NK-92 treated with Interleukin-12 subunit alpha and Interleukin-12 subunit beta, amount 100 ng/mL, for 24 hours (cell line): ENCODE results near the gene KIF3B.
"Not testable (repeated sequence)": the region's sequence is repeated elsewhere in the genome, so short reads cannot be mapped to it uniquely, and the experiment has no call there.

Experiments used
- DNase-seq: peaks from one replicate; lab custom pipeline; 2025; lab: John Stamatoyannopoulos, UW

The KIF3B gene

DNA sequence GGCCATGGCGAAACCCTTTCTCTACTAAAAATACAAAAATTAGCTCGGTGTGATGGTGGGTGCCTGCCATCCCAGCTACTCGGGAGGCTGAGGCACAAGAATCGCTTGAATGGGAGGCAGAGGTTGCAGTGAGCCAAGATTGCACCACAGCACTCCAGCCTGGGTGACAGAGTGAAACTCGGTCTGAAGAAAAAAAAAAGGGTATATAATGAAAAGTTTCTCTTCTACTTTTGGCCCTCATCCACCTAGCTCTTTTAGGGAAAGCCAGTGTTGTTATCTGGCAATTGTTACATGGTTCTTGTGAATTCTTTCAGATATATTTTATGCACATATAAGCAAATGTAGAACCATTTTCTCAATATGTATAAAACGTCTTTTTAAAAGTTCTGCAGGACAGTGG lies 19.0 kb downstream of the KIF3B start:
- no peak for DNase-seq

DNA sequence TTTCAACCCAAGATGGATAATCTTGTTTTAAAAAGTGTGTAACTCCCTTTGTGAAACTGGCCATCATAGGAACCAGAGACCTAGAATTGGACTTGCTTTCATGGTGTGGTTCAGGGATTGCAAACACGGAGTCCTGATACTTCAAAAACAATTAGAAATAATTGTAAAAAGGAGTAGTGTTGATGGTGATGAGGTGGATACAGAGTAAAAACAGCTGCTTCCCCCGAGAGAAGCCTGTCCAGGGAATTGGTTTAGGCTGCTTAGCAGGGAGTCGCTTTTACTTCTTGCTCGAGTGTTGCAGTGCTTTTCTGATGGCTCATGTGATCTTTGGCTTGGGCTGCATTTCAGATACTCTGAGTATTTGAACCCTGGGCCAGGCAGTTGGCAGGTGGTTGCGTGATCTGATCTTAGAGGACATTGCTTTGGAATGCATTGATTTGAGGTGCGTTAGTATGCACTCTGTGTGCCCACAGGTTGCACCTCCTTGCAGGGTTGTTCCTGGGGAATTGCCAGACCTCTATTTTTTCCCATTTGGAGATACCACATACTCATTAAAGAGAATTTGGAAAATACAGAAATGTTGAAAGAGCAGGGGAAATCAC lies 19.5 kb downstream of the KIF3B start:
- DNase-seq, result no peak

DNA sequence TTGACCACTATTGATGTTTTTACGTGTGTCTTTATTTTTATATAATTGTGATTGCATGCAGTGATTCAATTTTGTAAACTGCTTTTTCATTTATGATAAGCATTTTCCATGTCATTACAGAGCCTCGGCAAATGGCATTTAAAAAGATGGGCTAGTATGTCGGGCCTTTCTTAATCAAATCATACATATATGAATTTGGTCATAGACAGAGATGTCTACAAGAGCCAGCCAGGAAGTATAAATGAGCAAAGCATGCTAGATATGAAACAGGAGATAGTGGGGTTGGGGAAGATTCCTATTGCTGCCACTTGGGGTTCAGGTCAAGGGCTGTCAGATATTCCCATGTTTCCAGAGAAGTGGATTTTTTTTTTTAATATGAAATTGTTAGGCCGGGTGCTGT lies 20.0 kb downstream of the KIF3B start:
- no peak for DNase-seq

DNA sequence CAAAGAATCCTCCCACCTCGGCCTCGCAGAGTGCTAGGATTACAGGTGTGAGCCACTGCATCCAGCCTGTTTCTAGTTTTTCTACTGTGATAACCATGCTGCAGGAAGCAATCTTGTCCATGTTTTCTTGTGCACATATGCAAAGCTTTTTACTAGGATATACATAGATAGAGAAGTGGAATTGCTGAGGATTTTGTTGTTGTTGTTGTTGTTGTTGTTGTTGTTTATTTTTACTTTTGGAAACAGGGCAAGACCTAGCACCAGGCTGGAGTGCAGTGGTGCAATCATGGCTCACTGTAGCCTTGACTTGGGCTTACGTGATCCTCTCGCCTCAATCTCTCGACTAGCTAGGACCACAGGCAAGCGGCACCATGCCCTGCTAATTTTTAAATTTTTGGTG lies 23.2 kb downstream of the KIF3B start:
- DNase-seq, result no peak

DNA sequence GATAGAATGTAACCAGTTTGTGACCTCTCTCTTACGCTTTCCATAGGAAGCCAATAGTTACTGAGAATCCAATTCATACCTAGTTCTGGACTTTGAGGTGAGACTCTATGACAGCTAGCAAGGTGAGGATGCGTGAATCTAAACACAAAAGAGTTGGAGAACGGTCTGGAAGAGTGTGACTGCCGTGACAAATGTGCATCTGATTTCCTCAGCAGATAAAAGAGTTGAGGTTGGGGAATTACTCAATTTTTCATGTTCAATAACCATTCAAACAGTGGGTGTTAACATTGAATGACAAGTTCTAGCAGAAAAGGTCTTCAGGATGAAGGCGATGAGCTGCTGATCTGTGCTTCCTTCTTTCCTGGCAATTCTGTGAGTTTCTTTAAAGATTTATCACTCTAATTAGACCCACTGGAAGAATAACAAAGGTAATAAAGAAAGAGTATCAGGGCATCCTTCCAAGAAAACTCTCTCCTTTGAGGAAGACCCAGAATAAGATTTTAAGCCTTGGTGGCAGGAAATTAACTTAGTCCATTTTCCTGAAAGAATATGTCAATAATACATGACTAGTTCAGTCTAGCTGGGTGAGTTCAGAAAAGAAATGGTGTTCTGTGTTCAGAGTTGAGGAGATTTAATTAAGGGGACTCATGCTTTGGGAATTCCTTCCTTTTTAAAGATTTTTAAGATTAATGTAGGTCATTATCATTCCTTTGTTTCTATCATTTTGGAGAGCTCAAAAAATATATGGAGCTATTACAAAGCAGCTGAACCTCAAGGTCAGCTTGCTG lies 24.5 kb downstream of the KIF3B start:
- no peak for DNase-seq

DNA sequence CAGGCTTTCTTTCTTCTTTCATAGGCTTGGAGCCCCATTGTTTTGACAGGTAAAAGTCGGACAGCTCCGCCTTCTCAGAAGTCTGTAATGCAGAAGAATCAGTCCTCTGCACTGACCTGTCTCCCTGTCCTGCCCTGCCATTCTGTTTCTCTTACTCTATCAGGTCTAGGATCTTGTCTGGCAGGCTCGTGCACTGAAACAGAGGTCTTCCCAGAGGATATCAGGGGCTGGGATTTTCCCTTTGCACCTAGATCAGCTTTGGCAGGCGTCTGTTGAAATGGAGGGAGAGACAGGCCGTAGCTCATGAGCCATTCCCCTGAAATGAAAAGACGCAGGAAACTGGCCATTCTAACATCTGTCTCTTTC lies 25.0 kb downstream of the KIF3B start:
- DNase-seq, result no peak

DNA sequence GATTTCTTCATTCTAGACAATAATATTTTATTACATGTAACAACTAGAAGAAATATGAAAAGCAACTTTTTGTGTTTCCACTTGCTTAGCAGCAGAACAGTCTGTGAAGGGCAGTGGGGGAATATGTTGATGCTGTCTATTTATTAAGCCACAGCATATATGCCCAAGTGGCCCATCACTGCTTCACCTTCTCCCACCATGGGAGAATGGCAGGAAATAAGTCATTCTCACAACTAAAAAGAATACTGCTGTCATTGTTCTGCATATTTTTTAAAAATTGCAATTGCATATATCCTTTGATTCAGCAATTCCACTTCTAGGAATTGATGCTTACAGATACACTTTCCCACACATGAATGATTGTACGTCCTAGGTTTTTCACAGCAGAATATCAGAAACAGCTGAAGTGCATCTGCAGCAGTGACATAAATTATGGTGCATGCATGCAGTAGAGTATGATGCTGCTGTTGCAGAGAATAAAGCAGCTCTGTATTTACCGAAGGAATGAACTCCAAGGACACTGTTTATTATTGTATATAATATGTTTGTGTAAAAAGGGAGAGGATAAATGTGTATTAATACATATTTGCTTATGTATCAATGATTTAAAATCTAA lies 26.8 kb downstream of the KIF3B start:
- no peak for DNase-seq

DNA sequence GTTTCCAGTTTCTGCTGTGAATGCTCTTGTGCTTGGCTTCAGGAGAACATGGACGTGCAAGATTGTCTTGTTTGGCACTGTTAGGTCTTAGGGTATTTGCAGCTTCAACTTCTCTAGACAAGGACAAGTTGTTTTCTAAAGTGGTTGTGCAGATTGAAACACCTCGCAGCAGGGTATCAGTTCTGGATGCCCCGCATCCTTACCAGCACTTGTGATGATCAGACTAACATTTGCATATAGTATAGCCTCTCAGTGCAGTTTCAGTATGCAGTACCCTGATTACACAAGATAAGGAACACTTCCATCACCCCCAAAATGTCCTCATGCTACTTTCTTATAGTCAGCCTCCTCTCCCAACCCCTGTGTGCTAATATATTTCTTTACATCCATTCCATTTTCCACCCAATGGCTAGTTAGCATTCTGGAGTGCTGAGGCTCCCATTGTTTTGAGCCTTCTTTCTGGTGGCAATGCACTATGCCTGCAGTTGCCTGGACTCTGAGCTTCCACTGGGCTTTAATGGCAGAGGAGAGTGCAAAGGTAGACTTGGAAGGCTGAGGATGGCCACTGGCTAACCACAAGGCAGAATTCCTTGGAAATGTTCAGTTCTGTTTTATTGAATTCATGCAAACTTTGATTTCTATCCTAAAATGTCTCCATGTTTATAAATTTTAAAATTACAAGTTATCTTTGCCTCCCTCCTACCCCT lies 35.4 kb downstream of the KIF3B start:
- DNase-seq, result no peak

DNA sequence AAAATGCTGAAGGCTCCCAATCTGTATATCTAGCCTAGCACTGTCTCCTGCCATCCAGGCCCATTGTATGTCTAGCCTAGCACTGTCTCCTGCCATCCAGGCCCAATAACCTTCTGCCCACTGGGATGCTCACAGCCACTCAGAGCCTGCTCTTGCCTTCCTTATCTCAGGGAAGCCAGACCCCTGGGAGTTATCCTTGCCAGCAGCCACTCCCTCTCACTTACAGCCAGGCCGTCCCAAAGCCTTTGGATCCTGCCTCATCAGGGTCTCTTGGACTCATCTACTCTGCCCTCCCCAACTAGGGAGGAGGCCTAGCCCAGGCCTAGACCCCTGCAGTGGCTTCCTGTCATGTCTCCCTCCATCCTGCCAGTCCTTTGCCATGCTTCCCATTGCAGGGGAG lies 37.3 kb downstream of the KIF3B start:
- no peak for DNase-seq

DNA sequence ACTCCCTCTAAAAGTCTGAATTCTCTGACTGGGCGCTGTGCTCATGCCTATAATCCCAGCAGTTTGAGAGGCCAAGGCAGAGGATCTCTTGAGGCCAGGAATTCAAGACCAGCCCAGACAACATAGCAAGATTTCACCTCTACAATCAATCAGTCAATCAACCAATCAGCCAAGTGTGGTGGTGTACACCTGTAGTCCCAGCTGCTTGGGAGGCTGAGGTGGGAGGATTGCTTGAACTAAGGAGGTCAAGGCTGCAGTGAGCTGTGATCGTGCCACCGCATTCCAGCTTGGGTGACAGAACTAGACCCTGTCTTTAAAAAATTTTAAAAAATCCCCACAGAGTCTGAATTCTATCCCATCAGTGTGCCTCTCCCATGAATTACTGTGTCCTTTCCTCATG lies 37.9 kb downstream of the KIF3B start:
- DNase-seq, result no peak

DNA sequence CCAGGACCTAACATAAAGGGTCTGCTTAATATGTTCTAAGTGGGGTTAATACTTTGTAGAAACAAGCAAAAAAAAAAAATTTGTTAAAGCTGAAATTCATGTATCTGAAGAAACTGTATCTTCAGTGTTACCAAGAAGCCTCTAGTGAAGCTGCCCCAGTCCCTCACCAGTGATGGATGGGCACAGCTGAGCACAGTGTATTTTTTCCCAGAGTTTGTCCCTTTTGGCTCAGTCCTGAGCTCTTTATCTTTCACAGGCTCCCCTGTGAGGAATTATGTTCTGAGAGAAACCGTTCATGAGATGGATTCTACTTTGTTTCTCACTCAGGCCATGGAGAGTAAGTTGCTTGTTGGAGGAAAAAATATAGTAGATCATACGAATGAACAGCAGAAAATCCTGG lies 38.4 kb downstream of the KIF3B start:
- no peak for DNase-seq

DNA sequence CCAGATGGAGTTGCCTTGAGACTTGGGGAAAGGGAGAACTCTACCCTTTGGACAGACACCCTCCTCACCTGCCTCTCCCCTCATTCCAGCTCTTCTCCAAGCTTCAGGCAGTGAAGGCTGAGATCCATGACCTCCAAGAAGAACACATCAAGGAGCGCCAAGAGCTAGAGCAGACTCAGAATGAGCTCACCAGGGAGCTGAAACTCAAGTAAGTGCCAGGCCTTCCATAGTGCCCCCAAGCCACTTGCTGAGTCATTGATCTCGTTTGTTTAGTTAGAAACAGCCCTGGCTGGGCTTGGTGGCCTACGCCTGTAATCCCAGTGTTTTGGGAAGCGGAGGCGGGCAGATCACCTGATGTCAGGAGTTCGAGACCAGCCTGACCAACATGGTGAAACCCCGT lies 39.2 kb downstream of the KIF3B start:
- no peak for DNase-seq

DNA sequence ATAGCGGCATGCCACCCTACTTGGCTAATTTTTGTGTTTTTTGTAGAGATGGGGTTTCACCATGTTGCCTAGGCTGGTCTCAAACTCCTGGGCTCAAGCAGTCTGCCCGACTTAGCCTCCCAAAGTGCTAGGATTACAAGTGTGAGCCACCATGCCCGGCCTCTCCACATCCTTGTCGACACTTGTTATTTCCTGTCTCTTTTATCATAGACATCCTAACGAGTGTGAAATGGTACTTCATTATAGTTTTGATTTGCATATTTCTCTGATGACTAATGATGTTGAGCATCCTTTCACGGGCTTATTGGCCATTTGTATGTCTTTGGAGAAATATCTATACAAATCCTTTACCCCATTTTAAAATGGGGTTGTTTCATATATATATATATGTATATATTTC lies 41.6 kb downstream of the KIF3B start:
- no peak for DNase-seq

DNA sequence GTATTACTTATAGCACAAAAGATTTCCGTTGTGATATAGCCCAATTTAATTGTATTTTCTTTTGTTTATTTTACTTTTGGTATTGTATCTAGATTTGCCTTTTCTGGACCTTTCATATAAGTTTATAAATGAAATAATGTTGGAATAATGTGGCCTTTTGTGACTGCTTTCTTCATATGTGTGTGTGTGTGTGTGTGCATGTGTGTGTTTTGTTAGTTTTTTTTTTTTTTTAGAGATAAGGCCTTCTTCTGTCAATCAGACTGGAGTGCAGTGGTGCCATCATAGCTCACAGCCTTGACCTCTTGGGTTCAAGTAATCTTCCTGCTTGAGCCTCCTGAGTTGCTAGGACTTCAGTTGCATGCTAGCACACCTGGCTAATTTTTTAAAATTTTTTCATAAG lies 42.9 kb downstream of the KIF3B start:
- no peak for DNase-seq

DNA sequence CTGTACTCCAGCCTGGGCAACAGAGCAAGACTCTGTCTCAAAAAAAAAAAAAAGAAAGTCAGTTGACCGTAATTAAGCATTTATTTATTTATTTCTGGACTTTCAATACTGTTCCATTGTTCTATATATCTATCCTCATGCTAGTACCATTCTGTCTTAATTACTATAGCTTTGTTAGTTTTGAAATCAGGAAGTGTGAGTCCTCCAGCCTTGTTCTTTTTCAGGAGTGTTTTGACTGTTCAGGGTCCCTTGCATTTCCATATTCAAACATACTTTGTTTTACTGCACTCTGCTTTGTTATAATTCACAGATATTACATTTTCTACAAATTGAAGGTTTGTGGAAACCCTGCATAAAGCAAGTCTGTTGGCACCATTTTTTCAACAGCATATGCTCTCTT lies 43.9 kb downstream of the KIF3B start:
- no peak for DNase-seq

DNA sequence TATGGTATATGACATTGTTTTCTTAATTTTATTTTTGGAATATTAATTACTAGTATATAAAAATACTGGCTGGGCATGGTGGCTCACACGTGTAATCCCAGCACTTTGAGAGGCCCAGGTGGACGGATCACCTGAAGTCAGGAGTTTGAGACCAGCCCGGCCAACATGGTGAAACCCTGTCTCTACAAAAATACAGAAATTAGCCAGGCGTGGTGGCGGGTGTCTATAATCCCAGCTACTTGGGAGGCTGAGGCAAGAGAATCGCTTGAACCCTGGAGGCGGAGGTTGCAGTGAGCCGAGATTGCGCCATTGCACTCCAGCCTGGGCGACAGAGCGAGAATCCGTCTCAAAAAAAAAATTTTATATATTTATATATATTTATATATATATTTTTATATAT lies 44.8 kb downstream of the KIF3B start:
- DNase-seq, result not testable (repeated sequence)

DNA sequence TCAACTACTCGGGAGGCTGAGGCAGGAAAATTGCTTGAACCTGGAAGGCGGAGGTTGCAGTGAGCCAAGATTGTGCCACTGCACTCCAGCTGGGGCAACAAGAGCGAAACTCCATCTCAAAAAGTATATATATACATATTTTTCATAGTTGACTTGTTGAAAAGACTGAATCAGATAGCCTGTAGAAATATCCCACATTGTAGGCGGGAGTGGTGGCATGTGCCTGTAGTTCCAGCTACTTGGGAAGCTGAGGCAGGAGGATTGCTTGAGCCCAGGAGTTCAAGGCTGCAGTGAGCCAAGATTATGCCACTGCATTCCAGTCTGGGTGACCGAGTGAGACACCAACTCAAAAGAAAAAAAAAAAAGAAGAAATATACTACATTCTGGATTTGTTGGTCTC lies 46.3 kb downstream of the KIF3B start:
- DNase-seq, result not testable (repeated sequence)

DNA sequence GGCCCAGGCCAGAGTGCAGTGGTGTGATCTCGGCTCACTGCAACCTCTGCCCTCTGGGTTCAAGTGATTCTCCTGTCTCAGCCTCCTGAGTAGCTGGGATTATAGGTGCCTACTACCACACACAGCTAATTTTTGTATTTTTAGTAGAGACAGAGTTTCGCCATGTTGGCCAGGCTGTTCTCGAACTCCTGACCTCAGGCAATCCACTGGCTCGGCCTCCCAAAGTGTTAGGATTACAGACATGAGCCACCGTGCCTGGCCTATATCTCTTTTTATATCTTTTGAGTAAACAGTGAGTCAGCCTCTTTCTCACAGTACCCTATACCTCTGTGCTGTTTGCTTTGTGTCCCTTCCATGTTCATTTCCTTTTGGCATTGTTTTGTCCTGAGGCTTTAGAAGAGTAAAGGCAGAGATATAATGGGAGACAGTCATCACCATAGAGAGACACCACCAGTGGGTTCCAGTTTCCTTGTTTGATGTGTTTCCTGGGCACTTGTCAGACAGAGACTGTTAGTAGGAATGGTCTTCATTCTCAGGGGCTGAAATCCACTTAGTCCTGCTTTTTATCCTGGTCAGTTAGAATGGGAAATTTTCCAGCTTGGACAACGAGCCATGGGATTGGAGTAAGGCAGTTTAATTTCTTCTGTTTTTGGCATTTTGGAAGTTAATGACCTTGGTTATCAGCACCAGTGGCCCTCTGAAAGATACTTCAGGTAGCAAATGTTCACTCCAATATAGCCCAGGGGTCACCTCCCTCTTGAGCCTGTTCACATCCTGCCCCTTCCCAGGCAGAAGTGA lies 48.5 kb downstream of the KIF3B start:
- DNase-seq, result no peak

DNA sequence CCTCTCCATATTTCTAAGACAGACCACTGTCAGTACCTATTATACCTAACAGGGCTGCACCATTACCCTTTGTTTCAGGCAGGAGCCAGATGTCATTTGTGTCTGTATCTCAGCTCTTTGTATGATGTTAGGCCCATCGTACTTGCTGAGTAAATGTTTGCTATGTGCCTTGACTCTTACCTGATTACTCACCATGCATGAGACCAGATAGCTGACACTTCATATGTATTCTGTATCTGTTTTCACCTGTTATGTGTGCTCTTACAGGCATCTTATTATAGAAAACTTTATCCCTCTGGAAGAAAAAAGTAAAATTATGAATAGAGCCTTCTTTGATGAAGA lies 49.0 kb downstream of the KIF3B start:
- DNase-seq, result no peak

DNA sequence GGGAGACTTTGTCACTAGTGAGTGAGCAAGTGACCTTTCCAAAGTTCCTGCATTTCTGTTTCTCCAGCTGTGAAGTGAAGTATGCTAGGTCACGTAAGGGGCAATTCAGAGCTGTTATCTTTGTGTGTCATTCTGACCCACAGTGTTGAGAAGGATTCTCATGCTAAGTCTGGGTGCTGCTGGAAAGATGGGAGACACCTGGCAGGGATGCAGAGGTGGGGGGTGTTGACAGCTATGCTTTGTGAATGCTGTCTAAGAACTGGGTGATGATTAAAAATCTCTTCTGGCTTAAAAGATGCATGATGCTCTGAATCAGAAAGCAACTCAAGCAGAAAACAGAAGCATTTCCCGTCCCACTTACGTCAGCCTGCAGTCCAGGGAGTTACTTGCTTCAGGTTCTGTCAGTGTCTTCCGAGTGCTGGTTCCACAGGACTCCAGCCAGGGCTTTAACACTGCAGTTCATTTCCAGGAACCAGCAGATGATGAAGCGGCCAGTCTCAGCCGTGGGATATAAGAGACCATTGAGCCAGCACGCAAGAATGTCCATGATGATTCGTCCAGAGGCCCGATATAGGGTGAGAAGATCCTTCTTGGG lies 49.7 kb downstream of the KIF3B start:
- no peak for DNase-seq

DNA sequence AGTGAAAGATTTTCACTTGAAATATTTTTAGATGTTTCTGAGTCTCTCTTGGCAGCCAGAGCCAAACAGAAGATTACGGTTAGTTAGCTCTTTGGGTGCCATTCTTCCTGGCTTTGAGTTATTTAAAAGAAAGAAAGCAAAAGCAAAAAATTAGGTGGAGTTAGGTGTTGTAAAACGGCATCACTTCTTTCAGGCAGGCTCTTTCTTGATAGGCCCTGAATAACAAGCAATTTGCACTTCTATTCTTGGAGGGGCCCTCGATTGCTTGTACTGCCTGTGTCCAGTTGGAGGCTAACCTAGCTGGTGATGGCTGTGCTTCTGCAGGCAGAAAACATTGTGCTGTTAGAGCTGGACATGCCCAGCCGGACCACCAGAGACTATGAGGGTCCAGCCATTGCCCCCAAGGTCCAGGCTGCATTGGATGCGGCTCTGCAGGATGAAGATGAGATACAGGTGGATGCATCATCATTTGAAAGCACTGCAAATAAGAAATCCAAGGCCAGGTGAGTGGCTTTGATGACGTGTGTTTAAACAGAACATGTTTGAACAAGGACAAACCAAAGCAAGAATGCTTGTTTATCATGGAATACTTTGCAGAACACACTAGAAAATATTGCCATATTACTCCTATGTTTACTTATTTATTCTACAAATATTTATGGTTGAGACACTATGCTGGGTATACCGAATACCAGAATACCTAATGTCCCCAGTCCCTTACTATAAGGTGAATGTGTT lies 52.5 kb downstream of the KIF3B start:
- DNase-seq, result no peak
